ENCODE data around the gene SLC31A2. TPM values are rescaled to one million over a fixed set of nuclear protein-coding genes. Genes with fewer than 3 reads are reported as not detected.

Gene SLC31A2
- polyA plus RNA-seq, 1 of the 3 experiments (the other 2 are of a cell fraction): 6.4 TPM

DNA sequence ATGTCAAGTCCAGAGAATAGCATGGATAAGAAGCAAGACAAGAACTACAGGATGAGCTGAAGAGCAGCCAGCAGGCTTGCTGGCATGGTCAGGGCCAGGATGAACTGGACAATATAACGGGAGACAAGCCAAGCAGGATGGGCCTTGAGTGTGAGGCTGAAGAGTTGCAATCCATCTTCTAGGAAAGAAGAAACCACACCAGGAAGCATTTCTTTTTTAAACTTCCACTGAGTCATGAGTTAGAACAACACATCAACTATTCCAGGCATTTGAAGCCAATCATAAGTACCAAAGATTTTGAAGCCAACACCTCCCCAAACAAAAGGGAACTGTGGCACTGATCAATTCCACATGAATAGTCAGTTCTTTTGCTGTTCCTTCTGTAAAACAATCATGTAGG, 27.3 kb downstream of the SLC31A2 start:
- no peaks in the 10 kb centered on the region for H4K20me1 ChIP-seq (ENCODE audit: insufficient read depth)
- H3K4me3 ChIP-seq (ENCODE audit: low read depth in 2 of 2, low read length in 1 of 2): no peak overlapping the region
- TF ChIP-seq TCF12 (IDR thresholded peaks at IDR 0.05) (peak; percentile 40), NRF1 (IDR thresholded peaks at IDR 0.05; ENCODE audit: low read depth, low read length) (no peak), YY1 (IDR thresholded peaks at IDR 0.05; ENCODE audit: low read depth) (no peak), JUND (IDR thresholded peaks at IDR 0.05) (0 out of 2 replicates have a peak, but pooled peaks have one; percentile 17)
- TF ChIP-seq, protein P1, sequence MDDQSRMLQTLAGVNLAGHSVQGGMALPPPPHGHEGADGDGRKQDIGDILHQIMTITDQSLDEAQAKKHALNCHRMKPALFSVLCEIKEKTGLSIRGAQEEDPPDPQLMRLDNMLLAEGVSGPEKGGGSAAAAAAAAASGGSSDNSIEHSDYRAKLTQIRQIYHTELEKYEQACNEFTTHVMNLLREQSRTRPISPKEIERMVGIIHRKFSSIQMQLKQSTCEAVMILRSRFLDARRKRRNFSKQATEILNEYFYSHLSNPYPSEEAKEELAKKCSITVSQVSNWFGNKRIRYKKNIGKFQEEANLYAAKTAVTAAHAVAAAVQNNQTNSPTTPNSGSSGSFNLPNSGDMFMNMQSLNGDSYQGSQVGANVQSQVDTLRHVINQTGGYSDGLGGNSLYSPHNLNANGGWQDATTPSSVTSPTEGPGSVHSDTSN (IDR thresholded peaks at IDR 0.05): peak; percentile 55
- WGBS (ENCODE audit: low lambda C conversion rate): 90% methylated on average over 1 of the region's 1 CpG
- peak overlapping the region in 1 of 2 experiments; percentile 16; a peak in 1 of 4 replicates for H3K27ac ChIP-seq (ENCODE audit: low read depth in 2 of 2, low read length in 1 of 2)
- H3K27me3 ChIP-seq (ENCODE audit: insufficient read depth): no peaks in the 10 kb centered on the region
- no peak overlapping the region for H3K9ac ChIP-seq
- no peak overlapping the region for H2AFZ ChIP-seq (ENCODE audit: low read depth)
- DNase-seq: no peak
- no peaks in the 10 kb centered on the region for H3K4me1 ChIP-seq (ENCODE audit: control insufficient read depth in 1 of 2, insufficient read depth in 2 of 2, low read depth in 1 of 2, low read length in 1 of 2)
- ChIA-PET CTCF (interaction anchor here (2.2 kb wide), 1 partner anchor 12 kb away, joined by 10 read pairs; no protein-coding TSS in a partner anchor), POLR2A (no interaction called here)
- no peak overlapping the region for H3K4me2 ChIP-seq
- no peaks in the 10 kb centered on the region for H3K9me2 ChIP-seq
- H3K36me3 ChIP-seq (replicated peaks in 1 of 2; ENCODE audit: control insufficient read depth in 1 of 2, insufficient read depth in 2 of 2, low read length in 1 of 2): peaks cover 49 to 82% of the 10 kb centered on the region in 2 experiments
- peaks cover 4% of the 10 kb centered on the region for H3F3A ChIP-seq (replicated peaks; ENCODE audit: insufficient read depth)
- H3K9me3 ChIP-seq: no peaks in the 10 kb centered on the region
- H3K79me2 ChIP-seq (ENCODE audit: insufficient read depth): no peaks in the 10 kb centered on the region

DNA sequence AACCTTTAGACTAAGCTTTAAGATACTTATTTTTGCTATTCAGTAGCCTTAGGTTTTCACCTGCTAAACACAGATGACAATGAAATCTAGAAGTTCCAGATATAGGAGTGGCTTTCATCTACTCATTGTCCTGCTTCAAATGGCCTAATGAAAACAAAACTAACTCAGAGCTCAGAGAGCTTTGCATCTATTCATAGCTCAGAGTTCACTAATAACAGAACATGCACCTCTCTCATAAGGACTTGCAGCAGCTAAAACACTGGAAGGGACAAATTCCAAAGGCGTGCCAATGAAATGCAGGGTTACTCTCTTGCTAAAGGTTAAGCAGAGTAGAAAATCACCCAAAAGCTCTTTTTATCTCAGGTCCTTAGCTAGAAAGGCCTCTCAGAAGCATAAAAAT, 29.0 kb downstream of the SLC31A2 start:
- Histone ChIP-seq H3K9me2 (no peaks in the 10 kb centered on the region), H3K4me3 (ENCODE audit: low read depth in 2 of 2, low read length in 1 of 2) (no peak overlapping the region), H3K79me2 (ENCODE audit: insufficient read depth) (no peaks in the 10 kb centered on the region), H3F3A (replicated peaks; ENCODE audit: insufficient read depth) (peaks cover 4% of the 10 kb centered on the region), H3K36me3 (replicated peaks in 1 of 2; ENCODE audit: control insufficient read depth in 1 of 2, insufficient read depth in 2 of 2, low read length in 1 of 2) (peaks cover 47 to 84% of the 10 kb centered on the region in 2 experiments), H3K4me2 (no peak overlapping the region), H3K27me3 (ENCODE audit: insufficient read depth) (no peaks in the 10 kb centered on the region), H3K27ac (ENCODE audit: low read depth in 2 of 2, low read length in 1 of 2) (no peak overlapping the region), H4K20me1 (ENCODE audit: insufficient read depth) (no peaks in the 10 kb centered on the region), H3K9me3 (no peaks in the 10 kb centered on the region), H2AFZ (ENCODE audit: low read depth) (no peak overlapping the region), H3K4me1 (ENCODE audit: control insufficient read depth in 1 of 2, insufficient read depth in 2 of 2, low read depth in 1 of 2, low read length in 1 of 2) (no peaks in the 10 kb centered on the region), H3K9ac (no peak overlapping the region)
- WGBS (ENCODE audit: low lambda C conversion rate): 57% methylated on average over 1 of the region's 1 CpG
- TF ChIP-seq SIN3A (IDR thresholded peaks at IDR 0.05; ENCODE audit: borderline replicate concordance, low read depth, low read length) (no peak), RXRA (IDR thresholded peaks at IDR 0.05; ENCODE audit: borderline replicate concordance, low read depth) (no peak), TCF12 (IDR thresholded peaks at IDR 0.05) (no peak), MXI1 (IDR thresholded peaks at IDR 0.05; ENCODE audit: low read depth, low read length) (no peak)
- TF ChIP-seq, protein P2, sequence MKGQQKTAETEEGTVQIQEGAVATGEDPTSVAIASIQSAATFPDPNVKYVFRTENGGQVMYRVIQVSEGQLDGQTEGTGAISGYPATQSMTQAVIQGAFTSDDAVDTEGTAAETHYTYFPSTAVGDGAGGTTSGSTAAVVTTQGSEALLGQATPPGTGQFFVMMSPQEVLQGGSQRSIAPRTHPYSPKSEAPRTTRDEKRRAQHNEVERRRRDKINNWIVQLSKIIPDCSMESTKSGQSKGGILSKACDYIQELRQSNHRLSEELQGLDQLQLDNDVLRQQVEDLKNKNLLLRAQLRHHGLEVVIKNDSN (IDR thresholded peaks at IDR 0.05; ENCODE audit: borderline replicate concordance, low read depth): no peak
- TF ChIP-seq, protein P1 (IDR thresholded peaks at IDR 0.05): no peak
- POLR2A ChIA-PET: interaction anchor here (0.5 kb wide), 1 partner anchor 414 kb away, joined by 3 read pairs; no protein-coding TSS in a partner anchor
- DNase-seq: no peak
- CTCF ChIA-PET: interaction anchor here (0.6 to 1.3 kb wide), 3 partner anchors 9 to 1140 kb away, joined by 3 read pairs; no protein-coding TSS in a partner anchor

Data from SK-N-SH (cell line).